Body of pancreas (tissue), 4 donors: ENCODE results near the gene ZNF213.

Experiments
- CTCF ChIP-seq, 7 experiments: fragments of 450-650 bp in 4 of 7; fragments of 200-600 bp in 3 of 7; sonication (generic) in 3 of 7; IDR thresholded peaks; one replicate each; pipeline ENCODE4 v1.5.1; 2016 to 2019; ENCODE audit warnings: antibody characterized with exemption in 7 of 7
- POLR2A ChIP-seq, 3 donors: fragments of 450-650 bp; IDR thresholded peaks; one replicate each; pipeline ENCODE4 v1.6.1; 2016; ENCODE audit warnings: antibody characterized with exemption in 3 of 3, mild to moderate bottlenecking in 2 of 3

GRCh38 chr16:3171855-3172593 lies 37.2 kb downstream of the ZNF213 start:
- no peak for TF ChIP-seq CTCF (IDR thresholded peaks at IDR 0.05)
- no peak for TF ChIP-seq POLR2A (IDR thresholded peaks at IDR 0.05)
